GM19372 (cell line): Measurements from ENCODE around the gene POGLUT3.

Experiments used
- ATAC-seq: cut with Tn5 transposase; IDR thresholded peaks from one replicate; pipeline ENCODE4 v1.9.1; 2021; ENCODE audit warnings: mild to moderate bottlenecking, low read depth, moderate library complexity; ENCODE audit not compliant: unreplicated experiment

POGLUT3 gene, protein sequence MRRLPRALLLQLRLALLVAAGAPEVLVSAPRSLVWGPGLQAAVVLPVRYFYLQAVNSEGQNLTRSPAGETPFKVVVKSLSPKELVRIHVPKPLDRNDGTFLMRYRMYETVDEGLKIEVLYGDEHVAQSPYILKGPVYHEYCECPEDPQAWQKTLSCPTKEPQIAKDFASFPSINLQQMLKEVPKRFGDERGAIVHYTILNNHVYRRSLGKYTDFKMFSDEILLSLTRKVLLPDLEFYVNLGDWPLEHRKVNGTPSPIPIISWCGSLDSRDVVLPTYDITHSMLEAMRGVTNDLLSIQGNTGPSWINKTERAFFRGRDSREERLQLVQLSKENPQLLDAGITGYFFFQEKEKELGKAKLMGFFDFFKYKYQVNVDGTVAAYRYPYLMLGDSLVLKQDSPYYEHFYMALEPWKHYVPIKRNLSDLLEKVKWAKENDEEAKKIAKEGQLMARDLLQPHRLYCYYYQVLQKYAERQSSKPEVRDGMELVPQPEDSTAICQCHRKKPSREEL

DNA sequence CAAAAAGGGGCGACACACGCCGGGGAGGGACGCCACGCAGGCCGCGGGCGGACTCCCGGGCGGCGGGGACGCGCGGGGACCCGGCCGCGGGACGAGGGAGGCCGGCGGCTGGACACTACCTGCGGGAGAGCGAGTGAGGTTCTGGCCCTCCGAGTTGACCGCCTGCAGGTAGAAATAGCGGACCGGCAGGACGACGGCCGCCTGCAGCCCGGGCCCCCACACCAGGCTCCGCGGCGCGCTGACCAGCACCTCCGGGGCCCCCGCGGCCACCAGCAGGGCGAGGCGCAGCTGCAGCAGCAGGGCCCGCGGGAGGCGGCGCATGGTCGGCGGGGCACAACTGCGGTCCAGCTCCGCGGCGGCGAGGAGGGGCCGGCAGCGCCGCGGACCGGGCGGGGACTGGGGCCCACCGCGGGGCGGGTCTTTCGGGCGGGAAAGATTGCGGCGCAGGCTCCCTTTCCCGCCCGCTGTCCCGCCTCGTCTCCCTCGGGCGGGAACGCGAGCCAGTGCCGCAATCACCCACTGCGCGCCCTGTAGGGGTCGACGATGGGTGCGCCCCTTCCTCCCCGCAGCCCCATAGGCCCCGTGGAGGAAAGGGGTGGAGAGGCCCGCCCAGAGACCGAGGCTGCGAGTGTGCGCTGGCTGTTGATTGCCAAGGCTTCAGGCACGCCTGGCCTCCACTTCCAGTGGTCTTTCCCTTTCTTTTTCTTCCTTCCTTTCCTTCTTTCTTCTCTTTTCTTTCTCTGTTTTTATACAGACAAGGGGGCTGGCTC lies at the start of gene POGLUT3:
Gene POGLUT3, minus strand, starts transcription at position 339 of the 770 bp plus-strand sequence. Its CDS starts 18 bp downstream, at position 321.
- ATAC-seq, result peak; percentile 54

GRCh38 chr11:108545909-108546501 lies 47.8 kb upstream of the POGLUT3 start:
- no peak for ATAC-seq

DNA sequence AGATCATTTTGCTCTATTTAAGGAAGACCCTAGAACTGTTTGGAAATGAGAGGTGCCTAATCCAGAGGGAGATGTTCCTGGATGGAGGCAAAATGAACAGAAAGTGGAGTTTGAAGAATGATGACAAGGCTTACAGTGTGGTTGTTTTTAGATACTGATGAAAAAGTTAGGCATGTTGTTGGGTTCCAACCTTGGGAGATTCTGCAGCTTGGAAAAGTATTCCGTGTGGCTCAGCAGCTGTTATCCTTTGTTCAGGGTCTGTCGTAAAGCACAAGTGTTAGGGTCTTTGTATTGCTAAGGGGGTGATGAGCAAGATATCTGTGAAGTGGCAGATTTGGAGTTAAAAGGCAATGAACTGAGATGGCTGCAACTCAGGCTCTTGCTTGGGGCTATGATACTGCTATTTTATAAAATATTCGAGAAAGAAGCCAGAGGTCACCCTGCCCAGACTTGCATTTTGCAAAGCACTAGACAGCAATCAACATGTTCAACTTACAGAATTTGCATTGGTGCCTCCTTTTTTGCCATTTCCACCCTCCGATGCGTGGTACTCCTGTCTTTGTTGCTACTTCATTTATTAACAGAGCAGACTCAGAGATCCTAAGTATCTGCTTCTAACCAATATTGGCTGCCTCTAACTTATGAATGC lies 45.3 kb upstream of the POGLUT3 start:
- ATAC-seq, result no peak

DNA sequence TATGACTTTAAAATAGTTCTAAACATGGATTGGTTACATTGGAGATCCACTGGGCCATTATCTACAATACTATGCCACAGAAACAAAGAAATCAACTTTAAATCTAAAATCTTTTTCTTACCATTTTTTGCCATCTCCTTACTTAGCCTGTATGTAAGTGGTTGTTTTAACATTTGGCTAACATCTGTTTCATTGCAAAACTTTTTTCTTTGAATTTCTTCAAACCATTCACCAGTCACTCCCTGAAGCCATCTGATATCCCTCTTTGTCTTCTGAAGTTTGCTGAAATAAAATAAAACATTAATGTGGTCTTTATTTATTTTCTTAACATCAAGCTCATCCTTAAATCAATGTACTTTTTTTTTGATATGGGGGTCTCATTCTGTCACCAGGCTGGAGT lies 43.3 kb upstream of the POGLUT3 start:
- ATAC-seq, result no peak

DNA sequence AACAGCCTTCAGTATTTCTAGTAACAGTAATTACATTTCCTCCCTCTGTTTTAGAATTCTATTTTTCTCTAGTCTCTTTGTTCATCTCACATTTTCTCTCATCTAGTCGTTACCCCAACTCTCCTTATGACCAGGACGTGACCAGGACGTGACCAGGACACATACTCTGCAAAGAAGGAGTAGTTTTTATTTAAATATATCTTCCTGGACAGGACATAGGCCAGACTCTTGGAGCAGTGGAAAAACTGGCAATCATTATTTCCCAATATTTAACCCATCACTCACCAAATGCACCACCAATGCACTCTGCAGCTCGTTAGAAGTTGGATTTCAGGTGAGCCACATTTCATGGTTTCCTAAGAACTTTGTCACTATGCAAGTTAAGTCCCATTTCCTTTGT lies 40.3 kb upstream of the POGLUT3 start:
- ATAC-seq, result no peak

GRCh38 chr11:108538022-108538424 lies 39.8 kb upstream of the POGLUT3 start:
- no peak for ATAC-seq

- ATAC-seq, result no peak
These were observed 38.6 kb upstream of the POGLUT3 start for GRCh38 chr11:108536783-108537182.

GRCh38 chr11:108535384-108535955 lies 37.3 kb upstream of the POGLUT3 start:
- ATAC-seq, result no peak

DNA sequence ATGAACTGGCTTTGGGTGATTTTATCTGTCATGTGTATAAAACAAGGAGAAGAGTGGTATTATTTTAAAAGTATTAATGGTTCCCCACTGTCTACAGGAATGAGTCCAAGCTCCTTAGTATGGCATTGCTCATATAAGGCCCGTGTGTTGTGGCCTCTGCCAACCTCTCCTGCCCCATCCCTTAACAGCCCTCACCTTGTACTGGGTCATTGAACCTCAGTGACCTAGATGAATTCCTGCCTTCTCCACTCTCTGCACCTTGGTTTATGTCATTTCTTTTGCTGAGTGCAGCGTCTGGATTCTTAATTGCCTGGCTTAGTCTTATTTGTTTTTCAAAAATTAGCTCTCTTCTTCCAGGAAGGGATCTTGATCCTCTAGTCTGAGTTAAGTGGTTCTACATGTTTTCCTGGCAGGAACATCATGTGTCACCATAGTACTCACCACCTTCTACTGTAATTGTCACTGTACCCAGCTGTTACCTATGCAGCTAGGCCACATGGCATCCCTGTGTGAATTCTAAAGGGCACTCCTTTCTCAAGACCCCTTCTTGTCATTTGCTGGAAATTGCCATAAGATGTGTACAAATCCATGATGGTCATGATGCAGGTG lies 36.2 kb upstream of the POGLUT3 start:
- ATAC-seq, result no peak

GRCh38 chr11:108530426-108530825 lies 32.2 kb upstream of the POGLUT3 start:
- no peak for ATAC-seq

DNA sequence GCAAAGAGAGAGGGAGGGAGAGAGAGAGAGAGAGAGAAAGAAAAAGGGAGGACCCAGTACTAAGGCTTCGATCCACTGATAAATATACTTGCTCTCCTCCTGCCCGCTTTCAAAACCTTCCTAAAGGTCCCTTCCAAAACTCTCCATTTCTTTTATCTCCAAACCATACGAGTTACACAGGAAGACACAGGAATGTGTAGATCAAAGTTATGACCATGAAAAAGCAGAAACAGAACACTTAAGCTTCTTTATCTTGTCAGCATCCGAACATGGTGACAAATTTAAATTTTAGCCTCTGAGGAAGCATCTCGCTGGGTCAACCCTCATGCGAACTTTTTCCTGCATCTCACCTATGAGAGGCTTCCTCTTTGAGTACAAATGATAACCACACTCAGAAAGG lies 29.2 kb upstream of the POGLUT3 start:
- ATAC-seq, result no peak

GRCh38 chr11:108525161-108525560 lies 27.0 kb upstream of the POGLUT3 start:
- ATAC-seq, result no peak

GRCh38 chr11:108524422-108524821 lies 26.2 kb upstream of the POGLUT3 start:
- ATAC-seq, result no peak

GRCh38 chr11:108522318-108522717 lies 24.1 kb upstream of the POGLUT3 start:
- ATAC-seq, result no peak

- ATAC-seq, result no peak
These were observed 20.4 kb upstream of the POGLUT3 start for GRCh38 chr11:108518581-108518980.

- no peak for ATAC-seq
These were observed 17.9 kb upstream of the POGLUT3 start for GRCh38 chr11:108516125-108516524.

DNA sequence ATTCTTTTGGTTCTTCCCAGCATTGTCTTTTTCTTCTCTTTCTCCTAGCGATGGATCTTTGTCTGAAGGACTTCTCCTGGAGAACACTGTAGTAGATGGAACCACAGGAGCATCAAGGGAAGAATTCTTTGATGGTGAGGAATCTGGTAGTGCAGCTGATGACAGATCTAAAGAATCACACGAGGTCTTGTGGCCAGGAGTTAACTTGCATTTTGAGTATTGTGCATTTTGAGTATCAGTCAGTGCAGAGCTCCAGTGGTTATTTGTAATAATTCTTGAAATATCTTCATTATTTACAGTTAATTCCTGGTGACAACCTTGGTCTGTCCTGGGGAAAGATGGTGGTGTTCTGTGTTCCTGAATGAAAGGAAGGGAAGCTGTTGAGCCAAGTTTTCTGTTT lies 14.5 kb upstream of the POGLUT3 start:
- no peak for ATAC-seq

DNA sequence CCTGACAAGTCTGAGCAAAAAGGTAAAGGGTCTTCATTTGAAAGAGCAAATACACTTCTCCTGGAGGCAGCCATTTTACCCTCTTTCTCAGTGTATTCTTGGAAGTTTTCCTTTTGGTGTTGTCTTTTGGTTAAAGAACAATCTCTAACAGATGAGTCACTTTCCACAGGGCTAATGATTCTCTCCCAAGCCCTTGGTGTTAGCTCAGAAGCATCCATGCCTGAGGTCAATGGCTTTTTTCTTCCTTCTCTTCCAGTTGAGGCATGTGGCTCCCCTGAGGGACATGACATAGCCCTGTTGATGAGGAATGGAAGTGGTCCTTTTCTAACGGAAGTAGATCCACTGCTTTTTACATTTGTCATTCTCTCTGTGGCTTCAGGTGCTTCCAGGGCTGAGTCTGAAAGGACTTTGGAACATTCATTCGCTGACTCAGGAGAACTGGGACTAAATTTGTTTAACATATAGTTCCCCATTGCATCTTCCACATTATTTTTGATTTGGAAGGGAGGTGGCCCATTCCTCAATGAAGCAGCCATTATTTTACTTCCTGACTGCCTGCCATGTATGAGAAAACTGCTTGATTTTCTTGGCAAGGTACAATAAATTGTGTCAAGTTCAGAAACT lies 13.8 kb upstream of the POGLUT3 start:
- no peak for ATAC-seq
